ENCODE results near the gene PHYKPL. TPM values are rescaled to one million over a fixed set of nuclear protein-coding genes. Genes with fewer than 3 reads are reported as not detected.

The PHYKPL gene
- total RNA-seq, 1 experiment from 2014 or later = 41.7 TPM

GRCh38 chr5:178245389-178245788 lies 12.8 kb upstream of the PHYKPL start:
- DNase-seq (ENCODE audit: low spot score) (no peak), ATAC-seq (no peak)
- no peaks in the 10 kb centered on the region for H3K27me3 Mint-ChIP-seq (ENCODE audit: low read depth)
- H3K27ac Mint-ChIP-seq = no peak overlapping the region
- no peak for TF ChIP-seq ZNF671 (CRISPR knock-in tag; IDR thresholded peaks at IDR 0.05)
- no peak for TF ChIP-seq FOXP4 (CRISPR knock-in tag; IDR thresholded peaks at IDR 0.05)
- no peak for TF ChIP-seq CBFB (CRISPR knock-in tag; IDR thresholded peaks at IDR 0.05; ENCODE audit: low read depth)
- TF ChIP-seq, protein P1, sequence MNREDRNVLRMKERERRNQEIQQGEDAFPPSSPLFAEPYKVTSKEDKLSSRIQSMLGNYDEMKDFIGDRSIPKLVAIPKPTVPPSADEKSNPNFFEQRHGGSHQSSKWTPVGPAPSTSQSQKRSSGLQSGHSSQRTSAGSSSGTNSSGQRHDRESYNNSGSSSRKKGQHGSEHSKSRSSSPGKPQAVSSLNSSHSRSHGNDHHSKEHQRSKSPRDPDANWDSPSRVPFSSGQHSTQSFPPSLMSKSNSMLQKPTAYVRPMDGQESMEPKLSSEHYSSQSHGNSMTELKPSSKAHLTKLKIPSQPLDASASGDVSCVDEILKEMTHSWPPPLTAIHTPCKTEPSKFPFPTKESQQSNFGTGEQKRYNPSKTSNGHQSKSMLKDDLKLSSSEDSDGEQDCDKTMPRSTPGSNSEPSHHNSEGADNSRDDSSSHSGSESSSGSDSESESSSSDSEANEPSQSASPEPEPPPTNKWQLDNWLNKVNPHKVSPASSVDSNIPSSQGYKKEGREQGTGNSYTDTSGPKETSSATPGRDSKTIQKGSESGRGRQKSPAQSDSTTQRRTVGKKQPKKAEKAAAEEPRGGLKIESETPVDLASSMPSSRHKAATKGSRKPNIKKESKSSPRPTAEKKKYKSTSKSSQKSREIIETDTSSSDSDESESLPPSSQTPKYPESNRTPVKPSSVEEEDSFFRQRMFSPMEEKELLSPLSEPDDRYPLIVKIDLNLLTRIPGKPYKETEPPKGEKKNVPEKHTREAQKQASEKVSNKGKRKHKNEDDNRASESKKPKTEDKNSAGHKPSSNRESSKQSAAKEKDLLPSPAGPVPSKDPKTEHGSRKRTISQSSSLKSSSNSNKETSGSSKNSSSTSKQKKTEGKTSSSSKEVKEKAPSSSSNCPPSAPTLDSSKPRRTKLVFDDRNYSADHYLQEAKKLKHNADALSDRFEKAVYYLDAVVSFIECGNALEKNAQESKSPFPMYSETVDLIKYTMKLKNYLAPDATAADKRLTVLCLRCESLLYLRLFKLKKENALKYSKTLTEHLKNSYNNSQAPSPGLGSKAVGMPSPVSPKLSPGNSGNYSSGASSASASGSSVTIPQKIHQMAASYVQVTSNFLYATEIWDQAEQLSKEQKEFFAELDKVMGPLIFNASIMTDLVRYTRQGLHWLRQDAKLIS (CRISPR knock-in tag; IDR thresholded peaks at IDR 0.05; ENCODE audit: borderline replicate concordance) = no peak
- TF ChIP-seq, protein P2, sequence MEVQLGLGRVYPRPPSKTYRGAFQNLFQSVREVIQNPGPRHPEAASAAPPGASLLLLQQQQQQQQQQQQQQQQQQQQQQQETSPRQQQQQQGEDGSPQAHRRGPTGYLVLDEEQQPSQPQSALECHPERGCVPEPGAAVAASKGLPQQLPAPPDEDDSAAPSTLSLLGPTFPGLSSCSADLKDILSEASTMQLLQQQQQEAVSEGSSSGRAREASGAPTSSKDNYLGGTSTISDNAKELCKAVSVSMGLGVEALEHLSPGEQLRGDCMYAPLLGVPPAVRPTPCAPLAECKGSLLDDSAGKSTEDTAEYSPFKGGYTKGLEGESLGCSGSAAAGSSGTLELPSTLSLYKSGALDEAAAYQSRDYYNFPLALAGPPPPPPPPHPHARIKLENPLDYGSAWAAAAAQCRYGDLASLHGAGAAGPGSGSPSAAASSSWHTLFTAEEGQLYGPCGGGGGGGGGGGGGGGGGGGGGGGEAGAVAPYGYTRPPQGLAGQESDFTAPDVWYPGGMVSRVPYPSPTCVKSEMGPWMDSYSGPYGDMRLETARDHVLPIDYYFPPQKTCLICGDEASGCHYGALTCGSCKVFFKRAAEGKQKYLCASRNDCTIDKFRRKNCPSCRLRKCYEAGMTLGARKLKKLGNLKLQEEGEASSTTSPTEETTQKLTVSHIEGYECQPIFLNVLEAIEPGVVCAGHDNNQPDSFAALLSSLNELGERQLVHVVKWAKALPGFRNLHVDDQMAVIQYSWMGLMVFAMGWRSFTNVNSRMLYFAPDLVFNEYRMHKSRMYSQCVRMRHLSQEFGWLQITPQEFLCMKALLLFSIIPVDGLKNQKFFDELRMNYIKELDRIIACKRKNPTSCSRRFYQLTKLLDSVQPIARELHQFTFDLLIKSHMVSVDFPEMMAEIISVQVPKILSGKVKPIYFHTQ (CRISPR knock-in tag; IDR thresholded peaks at IDR 0.05) = no peak
- no peak for TF ChIP-seq TCF7 (CRISPR knock-in tag; IDR thresholded peaks at IDR 0.05; ENCODE audit: low read depth)
- no peak for TF ChIP-seq MXD4 (CRISPR knock-in tag; IDR thresholded peaks at IDR 0.05; ENCODE audit: borderline replicate concordance)
- TF ChIP-seq SP1 (CRISPR knock-in tag; conservative IDR thresholded peaks at IDR 0.05) = no peak
- TF ChIP-seq GABPB1 (CRISPR knock-in tag; IDR thresholded peaks at IDR 0.05) = no peak
- TF ChIP-seq, protein P3, sequence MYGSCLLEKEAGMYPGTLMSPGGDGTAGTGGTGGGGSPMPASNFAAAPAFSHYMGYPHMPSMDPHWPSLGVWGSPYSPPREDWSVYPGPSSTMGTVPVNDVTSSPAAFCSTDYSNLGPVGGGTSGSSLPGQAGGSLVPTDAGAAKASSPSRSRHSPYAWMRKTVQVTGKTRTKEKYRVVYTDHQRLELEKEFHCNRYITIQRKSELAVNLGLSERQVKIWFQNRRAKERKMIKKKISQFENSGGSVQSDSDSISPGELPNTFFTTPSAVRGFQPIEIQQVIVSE (CRISPR knock-in tag; IDR thresholded peaks at IDR 0.05; ENCODE audit: borderline replicate concordance) = no peak
- no peak for TF ChIP-seq STAT6 (CRISPR knock-in tag; conservative IDR thresholded peaks at IDR 0.05; ENCODE audit: low read depth)
- TF ChIP-seq ZNF263 (CRISPR knock-in tag; IDR thresholded peaks at IDR 0.05; ENCODE audit: low read depth) = no peak
- TF ChIP-seq, protein P4, sequence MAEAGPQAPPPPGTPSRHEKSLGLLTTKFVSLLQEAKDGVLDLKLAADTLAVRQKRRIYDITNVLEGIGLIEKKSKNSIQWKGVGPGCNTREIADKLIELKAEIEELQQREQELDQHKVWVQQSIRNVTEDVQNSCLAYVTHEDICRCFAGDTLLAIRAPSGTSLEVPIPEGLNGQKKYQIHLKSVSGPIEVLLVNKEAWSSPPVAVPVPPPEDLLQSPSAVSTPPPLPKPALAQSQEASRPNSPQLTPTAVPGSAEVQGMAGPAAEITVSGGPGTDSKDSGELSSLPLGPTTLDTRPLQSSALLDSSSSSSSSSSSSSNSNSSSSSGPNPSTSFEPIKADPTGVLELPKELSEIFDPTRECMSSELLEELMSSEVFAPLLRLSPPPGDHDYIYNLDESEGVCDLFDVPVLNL (CRISPR knock-in tag; IDR thresholded peaks at IDR 0.05; ENCODE audit: borderline replicate concordance, low read depth) = no peak
- TF ChIP-seq ZNF423 (CRISPR knock-in tag; IDR thresholded peaks at IDR 0.05) = no peak
- no peak for TF ChIP-seq JUN (CRISPR knock-in tag; IDR thresholded peaks at IDR 0.05)
- TF ChIP-seq TP53 (CRISPR knock-in tag; IDR thresholded peaks at IDR 0.05) = no peak
- H3K4me3 Mint-ChIP-seq = no peak overlapping the region
- POLR2A ChIA-PET = no interaction called here
- H3K9me3 Mint-ChIP-seq = no peaks in the 10 kb centered on the region
- peaks cover 3% of the 10 kb centered on the region; the same call in 1 of the 2 replicates for H3K4me1 Mint-ChIP-seq
- no peaks in the 10 kb centered on the region for H3K36me3 Mint-ChIP-seq
- CTCF ChIA-PET = no interaction called here

Measured in WTC11 (cell line).